Trophoblast cell (in vitro differentiated cells and primary cell): ENCODE data around the gene TMED5.
A peak's percentile ranks its signal among the peaks of the same experiment; 100 is the strongest.
"Not testable (repeated sequence)": the region's sequence is repeated elsewhere in the genome, so short reads cannot be mapped to it uniquely, and the experiment has no call there.

Experiments
- DNase-seq, 2 donors: peaks; one replicate each; pipeline ENCODE4 v3.0.0-alpha.2; 2016
- H2AFZ ChIP-seq: 2 replicates; pipeline ENCODE4 v1.6.1; 2013; ENCODE audit warnings: low read length, moderate library complexity, mild to moderate bottlenecking; ENCODE audit not compliant: insufficient read depth, poor library complexity
- H2AK5ac ChIP-seq: 2 replicates; pipeline ENCODE4 v1.6.1; 2013; ENCODE audit warnings: mild to moderate bottlenecking, low read length
- H2BK120ac ChIP-seq: 2 replicates; pipeline ENCODE4 v1.6.1; 2013; ENCODE audit warnings: low read length, mild to moderate bottlenecking, moderate library complexity; ENCODE audit not compliant: insufficient read depth, poor library complexity
- H2BK12ac ChIP-seq: 2 replicates; pipeline ENCODE4 v1.6.1; 2013; ENCODE audit warnings: mild to moderate bottlenecking, low read length, moderate library complexity
- H2BK5ac ChIP-seq: 2 replicates; pipeline ENCODE4 v1.6.1; 2013; ENCODE audit warnings: low read length, low read depth, moderate library complexity, mild to moderate bottlenecking; ENCODE audit not compliant: poor library complexity
- H3K14ac ChIP-seq: 2 replicates; pipeline ENCODE4 v1.6.1; 2013; ENCODE audit warnings: mild to moderate bottlenecking, low read length
- H3K18ac ChIP-seq: 2 replicates; pipeline ENCODE4 v1.6.1; 2013; ENCODE audit warnings: mild to moderate bottlenecking, low read length
- H3K23ac ChIP-seq: 2 replicates; pipeline ENCODE4 v1.6.1; 2013; ENCODE audit warnings: low read length
- H3K27ac ChIP-seq: 2 replicates; pipeline ENCODE4 v1.5.1; 2013; ENCODE audit warnings: low read depth, mild to moderate bottlenecking, inconsistent platforms, low read length, moderate library complexity
- H3K27me3 ChIP-seq: 2 replicates; pipeline ENCODE4 v1.6.1; 2013; ENCODE audit warnings: inconsistent platforms, mild to moderate bottlenecking, low read length, moderate library complexity; ENCODE audit not compliant: insufficient read depth
- H3K36me3 ChIP-seq, 2 experiments: 1 replicate in 1 of 2; 2 replicates in 1 of 2; pipeline ENCODE4 v1.6.1; 2013; ENCODE audit warnings: low read length in 2 of 2, mild to moderate bottlenecking in 2 of 2, moderate library complexity in 1 of 2; ENCODE audit not compliant: insufficient read depth in 2 of 2, control insufficient read depth in 1 of 2
- H3K4ac ChIP-seq: 2 replicates; pipeline ENCODE4 v1.6.1; 2013; ENCODE audit warnings: low read depth, mild to moderate bottlenecking, low read length, moderate library complexity
- H3K4me1 ChIP-seq, 2 experiments: 1 replicate in 1 of 2; 2 replicates in 1 of 2; pipeline ENCODE4 v1.6.1; 2013; ENCODE audit warnings: low read length in 2 of 2, mild to moderate bottlenecking in 2 of 2, moderate library complexity in 1 of 2; ENCODE audit not compliant: insufficient read depth in 2 of 2, control insufficient read depth in 1 of 2
- H3K4me2 ChIP-seq: 2 replicates; pipeline ENCODE4 v1.6.1; 2013; ENCODE audit warnings: inconsistent platforms, mild to moderate bottlenecking, low read length, moderate library complexity
- H3K4me3 ChIP-seq: 2 replicates; pipeline ENCODE4 v1.5.1; 2013; ENCODE audit warnings: mild to moderate bottlenecking, low read depth, low read length, inconsistent platforms
- H3K79me1 ChIP-seq: one replicate; pipeline ENCODE4 v1.6.1; 2013; ENCODE audit warnings: low read length
- H3K79me2 ChIP-seq: 2 replicates; pipeline ENCODE4 v1.6.1; 2013; ENCODE audit warnings: low read length, mild to moderate bottlenecking; ENCODE audit not compliant: control insufficient read depth, insufficient read depth, poor library complexity
- H3K9ac ChIP-seq: 2 replicates; pipeline ENCODE4 v1.6.1; 2013; ENCODE audit warnings: mild to moderate bottlenecking, low read length
- H3K9me3 ChIP-seq: 2 replicates; pipeline ENCODE4 v1.6.1; 2013; ENCODE audit warnings: low read depth, mild to moderate bottlenecking, control low read depth, inconsistent platforms, low read length; ENCODE audit not compliant: insufficient read depth
- H4K12ac ChIP-seq: 2 replicates; pipeline ENCODE4 v1.6.1; 2013; ENCODE audit warnings: low read depth, mild to moderate bottlenecking, low read length, moderate library complexity
- H4K8ac ChIP-seq: 2 replicates; pipeline ENCODE4 v1.6.1; 2013; ENCODE audit warnings: low read depth, mild to moderate bottlenecking, low read length, moderate library complexity
- H4K91ac ChIP-seq: one replicate; pipeline ENCODE4 v1.6.1; 2013; ENCODE audit warnings: low read depth, mild to moderate bottlenecking, low read length, moderate library complexity
- WGBS: extraction: QIAGEN DNeasy Blood & Tissue Kit; methylation state at CpG from one replicate; pipeline ENCODE4 v1.1.7; 2013; ENCODE audit warnings: missing lambda C conversion rate; ENCODE audit not compliant: insufficient read length, insufficient coverage; ENCODE audit errors: extremely low coverage; 5-methylcytosine and 5-hydroxymethylcytosine counted together

TMED5 gene

DNA sequence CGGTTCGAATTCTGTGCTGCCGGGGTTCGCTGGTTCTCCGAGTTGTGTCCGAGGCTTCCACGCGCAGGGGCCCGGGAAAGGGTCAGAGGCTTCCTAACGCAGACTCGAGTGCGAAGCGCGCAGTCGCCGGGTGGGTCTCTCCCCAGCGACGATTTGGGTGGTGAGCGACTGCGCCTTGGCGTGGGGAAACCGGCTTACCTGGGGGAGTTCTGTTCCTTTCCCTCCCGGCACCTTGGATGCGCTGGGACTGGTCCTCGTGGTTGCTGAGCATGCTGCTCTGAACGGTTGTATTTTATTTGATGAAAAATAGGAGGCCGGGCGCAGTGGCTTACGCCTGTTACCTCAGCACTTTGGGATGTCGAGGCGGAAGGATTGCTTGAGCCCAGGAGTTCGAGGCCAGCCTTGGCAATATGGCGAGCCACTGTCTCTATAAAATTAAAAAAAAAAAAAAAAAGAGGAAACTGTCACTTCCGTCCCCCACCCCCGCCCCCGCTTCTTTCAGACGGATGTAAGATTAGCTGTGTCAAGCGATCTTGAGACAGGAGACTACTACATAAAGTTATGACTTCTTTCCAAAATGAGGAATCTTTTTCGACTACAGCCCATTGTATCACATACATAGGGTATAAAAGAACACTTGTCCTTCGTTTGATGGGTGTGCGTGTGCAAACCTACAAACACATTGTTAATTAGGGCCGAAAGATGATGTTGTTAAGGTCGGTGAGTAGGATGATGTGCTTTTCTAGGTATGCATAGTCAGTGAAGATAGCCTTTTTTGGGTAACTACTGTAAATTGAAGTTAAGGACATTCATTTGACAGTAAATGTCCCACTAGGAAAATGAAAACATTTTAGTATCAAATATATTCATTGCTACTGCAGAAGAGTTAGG lies 755 bp upstream of the TMED5 start, which contains the start of gene CCDC18:
CCDC18 (plus strand) TSS at position 2 of the 891 bp plus-strand sequence. CDS start 2,638 bp downstream, outside the sequence.
- H3K18ac ChIP-seq = peak within 1 kb of the TSS; percentile 72
- no CpG with 5 or more reads among the region's 43 CpGs for WGBS
- peak within 1 kb of the TSS; percentile 92 for H3K27ac ChIP-seq

DNA sequence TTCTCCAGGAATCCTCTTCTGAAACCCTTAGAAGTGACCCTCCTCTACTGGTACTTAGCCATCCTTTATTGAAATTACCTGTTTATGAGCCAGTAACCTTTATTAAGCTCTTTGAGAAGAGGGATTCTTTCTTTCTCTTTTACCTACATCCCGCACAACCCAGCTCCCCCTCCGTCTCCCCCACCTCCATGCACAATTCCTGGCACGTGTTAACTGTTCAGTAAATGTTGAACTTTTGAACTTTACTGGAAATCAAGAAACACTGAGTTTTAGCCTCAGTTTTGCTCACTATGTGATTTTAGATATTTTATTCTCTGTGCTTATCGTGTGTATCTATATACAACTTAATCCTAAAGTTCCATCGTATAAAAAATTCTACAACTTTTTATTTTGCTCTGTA lies 1.8 kb downstream of the TMED5 start:
- peaks cover 10% of the 10 kb centered on the region for H3K79me1 ChIP-seq
- no peak overlapping the region for H2BK5ac ChIP-seq
- WGBS = no CpG with 5 or more reads among the region's 5 CpGs
- no peak overlapping the region for H3K9ac ChIP-seq
- H2AFZ ChIP-seq = no peak overlapping the region
- H2BK12ac ChIP-seq = no peak overlapping the region
- H4K8ac ChIP-seq = no peak overlapping the region
- no peak overlapping the region for H3K4me3 ChIP-seq
- peak overlapping the region; percentile 34 for H3K4ac ChIP-seq
- no peak overlapping the region for H3K23ac ChIP-seq
- peaks cover 0 to 1% of the 10 kb centered on the region in 2 experiments for H3K4me1 ChIP-seq
- peaks cover 5% of the 10 kb centered on the region for H3K79me2 ChIP-seq
- H2BK120ac ChIP-seq = no peak overlapping the region
- H4K91ac ChIP-seq = no peak overlapping the region
- H3K4me2 ChIP-seq = peak overlapping the region; percentile 47
- H3K36me3 ChIP-seq = peaks cover 0 to 2% of the 10 kb centered on the region in 2 experiments
- no peaks in the 10 kb centered on the region for H3K9me3 ChIP-seq
- no peak for DNase-seq
- H3K27me3 ChIP-seq = no peaks in the 10 kb centered on the region
- H2AK5ac ChIP-seq = no peak overlapping the region
- H3K27ac ChIP-seq = no peak overlapping the region
- H3K18ac ChIP-seq = no peak overlapping the region
- no peak overlapping the region for H4K12ac ChIP-seq
- no peak overlapping the region for H3K14ac ChIP-seq

More for the DNA sequence above, 755 bp upstream of the TMED5 start, which contains the start of gene CCDC18:
- Histone ChIP-seq H3K9ac (peak within 1 kb of the TSS; percentile 91), H3K4me3 (peak within 1 kb of the TSS; percentile 96), H3K4me1 (peaks cover 0 to 1% of the 10 kb centered on the region in 2 experiments), H3K79me1 (peaks cover 10% of the 10 kb centered on the region), H3K4ac (peak within 1 kb of the TSS; percentile 54), H2AK5ac (peak within 1 kb of the TSS; percentile 40), H4K8ac (peak within 1 kb of the TSS; percentile 92), H3K36me3 (peaks cover 0 to 2% of the 10 kb centered on the region in 2 experiments), H2AFZ (peak within 1 kb of the TSS; percentile 90), H2BK5ac (peak within 1 kb of the TSS; percentile 81), H3K9me3 (no peaks in the 10 kb centered on the region), H3K79me2 (peaks cover 5% of the 10 kb centered on the region), H2BK120ac (peak within 1 kb of the TSS; percentile 79), H3K23ac (no peak within 1 kb of the TSS), H2BK12ac (peak within 1 kb of the TSS; percentile 13), H3K27me3 (no peaks in the 10 kb centered on the region), H4K12ac (peak within 1 kb of the TSS; percentile 88), H4K91ac (peak within 1 kb of the TSS; percentile 86), H3K14ac (peak within 1 kb of the TSS; percentile 91), H3K4me2 (peak within 1 kb of the TSS; percentile 84)
- peak in 1 of 2 donors; percentile 55 for DNase-seq

DNA sequence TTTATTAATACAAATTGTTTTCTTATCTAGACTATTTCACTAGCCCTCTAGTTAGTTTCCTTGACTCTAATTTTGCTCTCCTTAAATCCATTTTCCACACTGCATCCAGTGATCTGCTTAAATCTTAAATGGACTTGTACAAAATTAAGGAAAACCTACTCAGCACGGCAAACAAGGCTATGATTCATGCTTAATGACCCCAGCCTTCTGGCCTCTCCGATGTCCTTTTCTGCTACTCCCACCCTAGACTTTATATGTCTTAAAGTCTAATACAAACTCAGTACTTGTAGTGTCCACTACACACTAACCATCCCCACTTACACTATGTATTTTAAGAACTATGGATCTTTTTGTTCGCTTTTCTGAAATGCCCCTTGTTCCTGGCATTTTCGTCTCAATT lies 2.2 kb downstream of the TMED5 start:
- Histone ChIP-seq H3K14ac (no peak overlapping the region), H2BK12ac (no peak overlapping the region), H3K79me2 (peaks cover 5% of the 10 kb centered on the region), H2BK120ac (no peak overlapping the region), H3K79me1 (peaks cover 10% of the 10 kb centered on the region), H3K18ac (no peak overlapping the region), H3K27ac (no peak overlapping the region), H4K91ac (no peak overlapping the region), H2AK5ac (no peak overlapping the region), H4K12ac (no peak overlapping the region), H3K23ac (no peak overlapping the region), H2BK5ac (no peak overlapping the region), H3K4me3 (no peak overlapping the region), H3K9me3 (no peaks in the 10 kb centered on the region), H4K8ac (no peak overlapping the region), H3K36me3 (peaks cover 0 to 2% of the 10 kb centered on the region in 2 experiments), H3K4me1 (peaks cover 0 to 1% of the 10 kb centered on the region in 2 experiments), H2AFZ (no peak overlapping the region), H3K4ac (no peak overlapping the region), H3K4me2 (peak overlapping the region; percentile 47), H3K27me3 (no peaks in the 10 kb centered on the region), H3K9ac (no peak overlapping the region)
- no CpG with 5 or more reads among the region's 4 CpGs for WGBS
- peak in 1 of 2 donors; percentile 7 for DNase-seq

DNA sequence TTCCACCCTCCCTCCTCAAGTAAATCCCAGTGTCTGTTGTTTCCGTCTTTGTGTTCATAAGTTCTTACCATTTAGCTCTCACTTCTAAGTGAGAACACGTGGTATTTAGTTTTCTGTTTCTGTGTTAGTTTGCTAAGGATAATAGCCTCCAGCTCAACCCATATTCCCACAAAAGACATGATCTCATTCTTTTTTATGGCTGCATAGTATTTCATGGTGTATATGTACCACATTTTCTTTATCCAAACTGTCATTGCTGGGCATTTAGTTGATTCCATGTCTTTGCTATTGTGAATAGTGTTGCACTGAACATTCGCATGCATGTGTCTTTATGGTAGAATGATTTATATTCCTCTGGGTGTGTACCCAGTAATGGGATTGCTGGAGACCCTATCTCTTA lies 5.6 kb downstream of the TMED5 start:
- H3K14ac ChIP-seq, DNase-seq, H3K36me3 ChIP-seq, H3K79me1 ChIP-seq, H3K79me2 ChIP-seq, H4K12ac ChIP-seq, H2AK5ac ChIP-seq, H4K91ac ChIP-seq, H3K4me1 ChIP-seq, H3K18ac ChIP-seq, H3K27me3 ChIP-seq, H3K9me3 ChIP-seq, H3K27ac ChIP-seq, H2BK120ac ChIP-seq, H4K8ac ChIP-seq, H3K4me2 ChIP-seq, H2BK5ac ChIP-seq, H3K23ac ChIP-seq, H2AFZ ChIP-seq, H3K9ac ChIP-seq, H3K4me3 ChIP-seq, H2BK12ac ChIP-seq: not testable (repeated sequence)
- H3K4ac ChIP-seq = peak overlapping the region; percentile 55
- no CpG with 5 or more reads among the region's 3 CpGs for WGBS
